Activated CD4-positive, alpha-beta T cell treated with anti-CD3 and anti-CD28 coated beads, Interleukin-2, amount 10 ng/mL, durations not matched to agents 7 days and 5 days (primary cell): Measurements from ENCODE around the gene ACER1. TPM values are rescaled to one million over a fixed set of nuclear protein-coding genes. Genes with fewer than 3 reads are reported as not detected.
"Not testable (repeated sequence)": the region's sequence is repeated elsewhere in the genome, so short reads cannot be mapped to it uniquely, and the experiment has no call there.

Source experiments
- CTCF ChIA-PET: fragments of 350-600 bp; sonication (Branson Sonifier 250); formaldehyde crosslinking; loops from one replicate; lab custom pipeline; 2021; ENCODE audit warnings: antibody characterized with exemption; lab: Charles Lee
- POLR2A ChIA-PET: fragments of 350-600 bp; sonication (Branson Sonifier 250); formaldehyde crosslinking; loops from one replicate; lab custom pipeline; 2021; ENCODE audit warnings: antibody characterized with exemption; lab: Charles Lee
- DNase-seq: peaks from one replicate; pipeline ENCODE4 v3.0.0-alpha.2; 2020
- H3K27ac Mint-ChIP-seq: one replicate; pipeline ENCODE4 v1.8.0; 2021; ENCODE audit warnings: mild to moderate bottlenecking, moderate library complexity, mixed read lengths
- H3K27me3 Mint-ChIP-seq: one replicate; pipeline ENCODE4 v1.8.0; 2021; ENCODE audit warnings: mixed read lengths
- H3K36me3 Mint-ChIP-seq: one replicate; pipeline ENCODE4 v1.8.0; 2021; ENCODE audit warnings: low read depth, mixed read lengths
- H3K4me1 Mint-ChIP-seq: one replicate; pipeline ENCODE4 v1.8.0; 2021; ENCODE audit warnings: mixed read lengths
- H3K4me3 Mint-ChIP-seq: one replicate; pipeline ENCODE4 v1.8.0; 2021; ENCODE audit warnings: mild to moderate bottlenecking, moderate library complexity, mixed read lengths
- H3K9me3 Mint-ChIP-seq: one replicate; pipeline ENCODE4 v1.8.0; 2021; ENCODE audit warnings: mixed read lengths
- total RNA-seq, 2 experiments: library from RNA; stranded (reverse); gene quantifications; one replicate each; pipeline ENCODE4 v1.2.3, GENCODE V29; 2021

The ACER1 gene
- total RNA-seq, 2 experiments from 2014 or later: 0.81 to 0.82 TPM

GRCh38 chr19:6354098-6354674, 20.8 kb upstream of the ACER1 start:
- ChIA-PET POLR2A (no interaction called here), CTCF (no interaction called here)
- H3K4me3 Mint-ChIP-seq: no peak overlapping the region
- no peaks in the 10 kb centered on the region for H3K9me3 Mint-ChIP-seq
- no peak for DNase-seq
- no peak overlapping the region for H3K27ac Mint-ChIP-seq
- no peaks in the 10 kb centered on the region for H3K4me1 Mint-ChIP-seq
- H3K36me3 Mint-ChIP-seq: peaks cover 10% of the 10 kb centered on the region
- no peaks in the 10 kb centered on the region for H3K27me3 Mint-ChIP-seq

GRCh38 chr19:6352381-6353165, 19.2 kb upstream of the ACER1 start:
- no peaks in the 10 kb centered on the region for H3K4me1 Mint-ChIP-seq
- POLR2A ChIA-PET: no interaction called here

GRCh38 chr19:6350688-6351087, 17.3 kb upstream of the ACER1 start:
- DNase-seq: no peak
- H3K27ac Mint-ChIP-seq: no peak overlapping the region
- no peaks in the 10 kb centered on the region for H3K9me3 Mint-ChIP-seq
- no peak overlapping the region for H3K4me3 Mint-ChIP-seq
- peaks cover 10% of the 10 kb centered on the region for H3K36me3 Mint-ChIP-seq
- H3K4me1 Mint-ChIP-seq: no peaks in the 10 kb centered on the region
- POLR2A ChIA-PET: no interaction called here
- CTCF ChIA-PET: no interaction called here
- no peaks in the 10 kb centered on the region for H3K27me3 Mint-ChIP-seq

More at GRCh38 chr19:6352381-6353165, 19.2 kb upstream of the ACER1 start:
- no peak overlapping the region for H3K4me3 Mint-ChIP-seq
- CTCF ChIA-PET: interaction anchor here (0.6 kb wide), 1 partner anchor 166 kb away, joined by 3 read pairs; no protein-coding TSS in a partner anchor
- peaks cover 10% of the 10 kb centered on the region for H3K36me3 Mint-ChIP-seq
- no peaks in the 10 kb centered on the region for H3K9me3 Mint-ChIP-seq
- no peaks in the 10 kb centered on the region for H3K27me3 Mint-ChIP-seq
- DNase-seq: no peak
- no peak overlapping the region for H3K27ac Mint-ChIP-seq

GRCh38 chr19:6349271-6349670, 15.9 kb upstream of the ACER1 start:
- peaks cover 10% of the 10 kb centered on the region for H3K36me3 Mint-ChIP-seq
- H3K4me3 Mint-ChIP-seq, H3K9me3 Mint-ChIP-seq, H3K4me1 Mint-ChIP-seq, DNase-seq, H3K27ac Mint-ChIP-seq, POLR2A ChIA-PET, H3K27me3 Mint-ChIP-seq: not testable (repeated sequence)
- CTCF ChIA-PET: interaction anchor here (1.2 kb wide), 1 partner anchor 8 kb away, joined by 3 read pairs; no protein-coding TSS in a partner anchor

GRCh38 chr19:6343462-6343861, 10.1 kb upstream of the ACER1 start:
- H3K4me1 Mint-ChIP-seq: no peaks in the 10 kb centered on the region
- ChIA-PET POLR2A (no interaction called here), CTCF (no interaction called here)
- no peak overlapping the region for H3K4me3 Mint-ChIP-seq
- H3K9me3 Mint-ChIP-seq: peaks cover 4% of the 10 kb centered on the region
- DNase-seq: no peak
- no peak overlapping the region for H3K27ac Mint-ChIP-seq
- H3K36me3 Mint-ChIP-seq: peaks cover 8% of the 10 kb centered on the region
- no peaks in the 10 kb centered on the region for H3K27me3 Mint-ChIP-seq

- Mint-ChIP-seq H3K27me3 (no peaks in the 10 kb centered on the region), H3K36me3 (peaks cover 8% of the 10 kb centered on the region), H3K4me3 (no peak overlapping the region), H3K27ac (no peak overlapping the region), H3K4me1 (no peaks in the 10 kb centered on the region), H3K9me3 (peaks cover 4% of the 10 kb centered on the region)
- POLR2A ChIA-PET: no interaction called here
- DNase-seq: no peak
- CTCF ChIA-PET: interaction anchor here (0.6 to 0.9 kb wide), 2 partner anchors 9 to 250 kb away, joined by 3 read pairs; no protein-coding TSS in a partner anchor
Observed at GRCh38 chr19:6340493-6341201, 7.2 kb upstream of the ACER1 start.

GRCh38 chr19:6334490-6335285, 1.3 kb upstream of the ACER1 start:
- no peaks in the 10 kb centered on the region for H3K4me1 Mint-ChIP-seq
- H3K4me3 Mint-ChIP-seq: no peak overlapping the region
- H3K27me3 Mint-ChIP-seq: no peaks in the 10 kb centered on the region
- ChIA-PET POLR2A (no interaction called here), CTCF (no interaction called here)
- H3K36me3 Mint-ChIP-seq: peaks cover 2% of the 10 kb centered on the region
- H3K27ac Mint-ChIP-seq: no peak overlapping the region
- no peaks in the 10 kb centered on the region for H3K9me3 Mint-ChIP-seq
- no peak for DNase-seq

GRCh38 chr19:6326815-6327214, 6.6 kb downstream of the ACER1 start:
- Mint-ChIP-seq H3K4me3 (no peak overlapping the region), H3K9me3 (no peaks in the 10 kb centered on the region), H3K27me3 (no peaks in the 10 kb centered on the region), H3K36me3 (peaks cover 2% of the 10 kb centered on the region), H3K27ac (no peak overlapping the region), H3K4me1 (peaks cover 3% of the 10 kb centered on the region)
- ChIA-PET CTCF (no interaction called here), POLR2A (no interaction called here)
- no peak for DNase-seq

GRCh38 chr19:6325614-6326013, 7.8 kb downstream of the ACER1 start:
- H3K27ac Mint-ChIP-seq: no peak overlapping the region
- no peak overlapping the region for H3K4me3 Mint-ChIP-seq
- H3K4me1 Mint-ChIP-seq: peaks cover 3% of the 10 kb centered on the region
- DNase-seq: no peak
- H3K36me3 Mint-ChIP-seq: peaks cover 2% of the 10 kb centered on the region
- no peaks in the 10 kb centered on the region for H3K27me3 Mint-ChIP-seq
- ChIA-PET POLR2A (no interaction called here), CTCF (interaction anchor here (0.6 kb wide), 1 partner anchor 22 kb away, joined by 3 read pairs; no protein-coding TSS in a partner anchor)
- no peaks in the 10 kb centered on the region for H3K9me3 Mint-ChIP-seq

GRCh38 chr19:6324757-6325156, 8.7 kb downstream of the ACER1 start:
- DNase-seq: no peak
- Mint-ChIP-seq H3K27me3 (no peaks in the 10 kb centered on the region), H3K36me3 (peaks cover 2% of the 10 kb centered on the region), H3K27ac (no peak overlapping the region), H3K4me3 (no peak overlapping the region), H3K9me3 (no peaks in the 10 kb centered on the region), H3K4me1 (peaks cover 3% of the 10 kb centered on the region)
- ChIA-PET POLR2A (no interaction called here), CTCF (interaction anchor here (1.2 kb wide), 1 partner anchor 39 kb away, joined by 4 read pairs; no protein-coding TSS in a partner anchor)

GRCh38 chr19:6322284-6322683, 11.1 kb downstream of the ACER1 start:
- Mint-ChIP-seq H3K4me3 (no peak overlapping the region), H3K27me3 (no peaks in the 10 kb centered on the region), H3K4me1 (peaks cover 3% of the 10 kb centered on the region), H3K27ac (no peak overlapping the region), H3K9me3 (no peaks in the 10 kb centered on the region), H3K36me3 (peaks cover 2% of the 10 kb centered on the region)
- CTCF ChIA-PET: no interaction called here
- POLR2A ChIA-PET: no interaction called here
- no peak for DNase-seq

GRCh38 chr19:6319376-6319775, 14.0 kb downstream of the ACER1 start:
- no peak overlapping the region for H3K4me3 Mint-ChIP-seq
- DNase-seq: no peak
- ChIA-PET POLR2A (no interaction called here), CTCF (no interaction called here)
- no peak overlapping the region for H3K27ac Mint-ChIP-seq
- peaks cover 2% of the 10 kb centered on the region for H3K36me3 Mint-ChIP-seq
- no peaks in the 10 kb centered on the region for H3K4me1 Mint-ChIP-seq
- no peaks in the 10 kb centered on the region for H3K27me3 Mint-ChIP-seq
- H3K9me3 Mint-ChIP-seq: no peaks in the 10 kb centered on the region
